Measurements from ENCODE around the gene CRISP1.
"Not testable (repeated sequence)": the region's sequence is repeated elsewhere in the genome, so short reads cannot be mapped to it uniquely, and the experiment has no call there.

Gene CRISP1

DNA sequence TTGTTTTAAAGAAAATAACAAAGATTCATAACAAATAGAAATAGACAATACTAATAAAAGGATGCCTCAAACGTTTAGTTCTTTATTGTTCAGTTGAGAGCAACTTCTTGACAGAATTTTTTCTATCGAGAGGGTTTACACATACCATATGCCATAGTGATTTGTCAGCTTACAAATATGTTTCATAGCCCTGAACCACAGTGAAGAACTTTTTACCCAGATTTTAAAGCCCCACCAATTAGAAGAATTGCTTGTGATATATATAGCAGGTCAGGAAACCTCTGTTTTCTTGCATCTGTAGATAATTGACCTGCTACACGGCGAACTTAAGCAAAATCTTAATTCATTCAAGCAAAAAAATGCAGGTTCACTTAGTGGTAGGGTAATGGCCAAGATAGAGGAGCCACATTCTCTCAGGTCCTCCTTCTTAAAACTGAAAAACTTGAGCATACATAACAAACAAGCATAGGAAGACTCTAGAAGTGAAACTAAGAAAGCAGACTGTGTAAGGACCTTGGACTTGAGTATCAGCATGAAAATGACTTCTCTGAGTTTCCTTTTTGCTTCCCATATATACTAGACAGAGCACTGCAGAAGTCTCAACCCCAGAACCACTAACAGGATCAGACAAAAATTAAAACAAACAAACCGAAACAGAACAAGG lies 39.5 kb downstream of the CRISP1 start:
- Mint-ChIP-seq H3K4me3 (no peak overlapping the region), H3K36me3 (ENCODE audit: insufficient read depth) (no peaks in the 10 kb centered on the region), H3K4me1 (no peaks in the 10 kb centered on the region), H3K27me3 (no peaks in the 10 kb centered on the region), H3K27ac (ENCODE audit: low read depth) (no peak overlapping the region), H3K9me3 (peaks cover 5% of the 10 kb centered on the region)
- DNase-seq (ENCODE audit: low spot score in 2 of 2) (no peak), ATAC-seq (replicated peaks; ENCODE audit: extremely low read depth, poor library complexity, severe bottlenecking) (no peak)

DNA sequence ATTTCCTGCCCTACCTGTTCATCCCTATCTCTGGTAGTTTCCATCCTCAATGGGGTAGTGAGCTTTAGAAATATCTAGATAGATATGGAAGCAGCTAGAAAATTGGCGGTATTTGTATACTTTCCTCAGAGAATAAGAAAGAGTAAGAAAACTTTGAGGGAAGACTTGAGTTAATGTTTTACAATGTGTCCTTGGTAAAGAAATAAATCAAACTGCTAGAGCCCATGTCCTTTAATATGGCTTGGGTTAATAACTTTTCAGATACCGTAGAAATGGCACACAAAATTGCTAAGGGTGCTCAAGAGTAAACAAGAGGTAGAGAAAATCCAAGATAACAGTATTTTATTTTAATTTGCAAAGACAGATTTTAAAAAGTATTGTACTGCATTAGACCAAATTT lies 51.2 kb downstream of the CRISP1 start:
- Mint-ChIP-seq H3K36me3 (ENCODE audit: insufficient read depth) (no peaks in the 10 kb centered on the region), H3K9me3 (peaks cover 23% of the 10 kb centered on the region), H3K27me3 (no peaks in the 10 kb centered on the region), H3K4me1 (no peaks in the 10 kb centered on the region), H3K4me3 (no peak overlapping the region), H3K27ac (ENCODE audit: low read depth) (no peak overlapping the region)
- DNase-seq (ENCODE audit: low spot score in 2 of 2) (no peak), ATAC-seq (replicated peaks; ENCODE audit: extremely low read depth, poor library complexity, severe bottlenecking) (no peak)

DNA sequence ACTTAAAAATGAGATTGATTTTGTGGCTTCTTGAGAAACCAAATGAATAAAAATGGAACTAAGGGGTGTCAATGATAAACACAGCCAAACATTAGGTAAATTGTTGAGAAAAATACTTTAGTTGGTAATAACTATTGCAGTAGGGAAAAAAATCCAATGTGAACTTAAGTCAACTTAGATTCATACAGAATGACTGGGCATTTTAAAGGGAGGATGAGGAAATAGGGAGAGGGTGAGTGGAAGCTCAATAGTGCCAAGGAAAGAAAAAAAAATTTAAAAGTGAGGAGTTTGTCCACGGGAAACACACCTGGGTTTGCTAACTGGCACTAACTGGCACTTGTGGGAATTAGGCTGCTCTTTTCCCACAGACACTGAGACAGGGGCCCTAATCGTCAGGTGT lies 53.1 kb downstream of the CRISP1 start:
- no peak overlapping the region for H3K27ac Mint-ChIP-seq (ENCODE audit: low read depth)
- no peak for DNase-seq (ENCODE audit: low spot score in 2 of 2)
- no peak overlapping the region for H3K4me3 Mint-ChIP-seq
- peaks cover 23% of the 10 kb centered on the region for H3K9me3 Mint-ChIP-seq
- H3K27me3 Mint-ChIP-seq, result no peaks in the 10 kb centered on the region
- peaks cover 2% of the 10 kb centered on the region for H3K36me3 Mint-ChIP-seq (ENCODE audit: insufficient read depth)
- H3K4me1 Mint-ChIP-seq, result no peaks in the 10 kb centered on the region
- no peak for ATAC-seq (replicated peaks; ENCODE audit: extremely low read depth, poor library complexity, severe bottlenecking)

DNA sequence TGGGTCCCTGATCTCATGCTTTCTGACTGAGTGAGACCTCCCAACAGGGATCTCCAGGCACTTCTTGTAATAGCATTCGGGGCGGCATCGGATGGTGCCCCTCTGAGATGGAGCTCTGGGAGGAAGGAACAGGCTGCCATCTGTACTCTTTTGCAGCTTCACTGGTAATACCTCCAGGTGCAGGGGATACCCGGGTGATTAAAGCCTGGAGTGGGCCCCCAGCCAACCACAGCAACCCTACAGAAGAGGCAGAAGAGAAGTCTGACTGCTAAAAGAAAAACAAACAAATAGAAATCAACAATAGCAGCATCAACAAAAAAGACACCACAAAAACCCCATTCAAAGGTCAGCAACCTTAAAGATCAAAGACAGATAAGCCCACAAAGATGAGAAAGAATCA lies 60.2 kb downstream of the CRISP1 start:
- DNase-seq (ENCODE audit: low spot score in 2 of 2) (no peak), ATAC-seq (replicated peaks; ENCODE audit: extremely low read depth, poor library complexity, severe bottlenecking) (no peak)
- Mint-ChIP-seq H3K36me3 (ENCODE audit: insufficient read depth) (peaks cover 2% of the 10 kb centered on the region), H3K4me1 (no peaks in the 10 kb centered on the region), H3K9me3 (peaks cover 15% of the 10 kb centered on the region), H3K27ac (ENCODE audit: low read depth) (no peak overlapping the region), H3K27me3 (no peaks in the 10 kb centered on the region), H3K4me3 (no peak overlapping the region)

DNA sequence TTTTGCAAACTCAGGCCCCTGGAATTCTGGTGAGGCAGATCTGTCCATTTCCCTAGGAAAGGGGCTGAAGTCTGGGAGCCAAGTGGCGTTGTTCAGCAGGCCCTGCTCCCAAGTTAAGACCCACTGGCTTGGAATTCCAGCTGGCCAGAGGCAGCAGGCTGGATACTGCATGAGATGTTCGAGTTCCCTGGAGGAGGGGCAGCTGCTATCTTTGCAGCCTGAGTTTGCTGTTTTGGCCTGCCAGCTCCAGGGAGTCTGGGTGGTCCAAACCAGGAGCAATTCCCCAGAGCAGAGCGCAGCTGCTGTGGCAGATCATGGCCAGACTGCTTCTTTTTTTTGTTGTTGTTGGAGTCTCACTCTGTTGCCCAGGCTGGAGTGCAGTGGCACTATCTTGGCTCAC lies 61.1 kb downstream of the CRISP1 start:
- peaks cover 2% of the 10 kb centered on the region for H3K36me3 Mint-ChIP-seq (ENCODE audit: insufficient read depth)
- H3K9me3 Mint-ChIP-seq, result peaks cover 10% of the 10 kb centered on the region
- H3K27ac Mint-ChIP-seq (ENCODE audit: low read depth), result no peak overlapping the region

DNA sequence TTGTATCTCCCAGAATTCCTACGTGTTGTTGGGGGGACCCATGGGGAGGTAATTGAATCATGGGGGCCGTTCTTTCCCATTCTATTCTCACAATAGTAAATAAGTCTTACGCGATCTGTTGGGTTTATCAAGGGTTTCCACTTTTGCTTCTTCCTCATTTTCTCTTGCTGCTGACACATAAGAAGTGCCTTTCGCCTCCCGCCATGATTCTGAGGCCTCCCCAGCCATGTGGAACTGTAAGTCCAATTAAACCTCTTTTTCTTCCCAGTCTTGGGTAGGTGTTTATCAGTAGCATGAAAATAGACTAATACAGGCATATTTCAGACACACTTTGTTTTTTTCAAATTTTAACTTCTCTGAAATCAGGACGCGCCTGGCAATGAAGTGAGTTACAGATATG lies 64.8 kb downstream of the CRISP1 start:
- Mint-ChIP-seq H3K27me3 (no peaks in the 10 kb centered on the region), H3K36me3 (ENCODE audit: insufficient read depth) (no peaks in the 10 kb centered on the region), H3K9me3 (peaks cover 5% of the 10 kb centered on the region), H3K4me3 (no peak overlapping the region), H3K4me1 (no peaks in the 10 kb centered on the region), H3K27ac (ENCODE audit: low read depth) (no peak overlapping the region)
- DNase-seq (ENCODE audit: low spot score in 2 of 2) (no peak), ATAC-seq (replicated peaks; ENCODE audit: extremely low read depth, poor library complexity, severe bottlenecking) (no peak)

More for the DNA sequence above, 61.1 kb downstream of the CRISP1 start:
- Mint-ChIP-seq H3K27me3 (no peaks in the 10 kb centered on the region), H3K4me3 (no peak overlapping the region), H3K4me1 (no peaks in the 10 kb centered on the region)
- no peak for DNase-seq (ENCODE audit: low spot score in 2 of 2)
- no peak for ATAC-seq (replicated peaks; ENCODE audit: extremely low read depth, poor library complexity, severe bottlenecking)

DNA sequence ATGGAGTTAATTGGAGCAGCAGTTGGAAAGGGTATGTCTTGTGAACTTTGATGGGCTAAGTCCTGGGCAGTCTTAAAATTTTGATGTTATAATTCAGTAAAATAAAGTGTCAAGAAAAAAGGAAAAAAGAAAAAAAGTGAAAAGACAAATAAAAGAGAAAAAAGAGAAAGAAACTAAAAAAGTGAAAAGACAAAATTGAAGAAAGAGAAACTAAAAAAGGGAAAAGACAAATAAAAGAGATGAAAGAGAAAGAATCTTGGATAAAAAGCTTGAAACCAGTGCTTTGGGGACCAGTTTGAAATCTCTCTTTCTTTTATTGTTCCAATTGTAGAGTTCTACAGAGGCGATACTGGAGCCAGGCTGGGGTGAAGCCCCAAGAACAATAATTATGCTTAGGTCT lies 67.2 kb downstream of the CRISP1 start:
- Mint-ChIP-seq H3K4me1 (no peaks in the 10 kb centered on the region), H3K4me3 (no peak overlapping the region), H3K9me3 (no peaks in the 10 kb centered on the region), H3K36me3 (ENCODE audit: insufficient read depth) (no peaks in the 10 kb centered on the region), H3K27ac (ENCODE audit: low read depth) (no peak overlapping the region), H3K27me3 (no peaks in the 10 kb centered on the region)
- no peak for DNase-seq (ENCODE audit: low spot score in 2 of 2)
- no peak for ATAC-seq (replicated peaks; ENCODE audit: extremely low read depth, poor library complexity, severe bottlenecking)

DNA sequence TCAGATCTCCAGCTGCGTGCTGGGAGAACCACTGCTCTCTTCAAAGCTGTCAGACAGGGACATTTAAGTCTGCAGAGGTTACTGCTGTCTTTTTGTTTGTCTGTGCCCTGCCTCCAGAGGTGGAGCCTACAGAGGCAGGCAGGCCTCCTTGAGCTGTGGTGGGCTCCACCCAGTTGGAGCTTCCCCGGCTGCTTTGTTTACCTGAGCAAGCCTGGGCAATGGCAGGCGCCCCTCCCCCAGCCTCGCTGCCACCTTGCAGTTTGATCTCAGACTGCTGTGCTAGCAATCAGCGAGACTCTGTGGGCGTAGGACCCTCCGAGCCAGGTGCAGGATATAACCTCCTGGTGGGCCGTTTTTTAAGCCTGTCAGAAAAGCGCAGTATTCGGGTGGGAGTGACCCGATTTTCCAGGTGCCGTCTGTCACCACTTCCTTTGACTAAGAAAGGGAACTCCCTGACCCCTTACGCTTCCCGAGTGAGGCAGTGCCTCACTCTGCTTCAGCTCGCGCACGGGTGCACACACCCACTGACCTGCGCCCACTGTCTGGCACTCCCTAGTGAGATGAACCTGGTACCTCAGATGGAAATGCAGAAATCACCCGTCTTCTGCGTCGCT lies 69.4 kb downstream of the CRISP1 start:
- H3K4me3 Mint-ChIP-seq; H3K27me3 Mint-ChIP-seq; H3K4me1 Mint-ChIP-seq; ATAC-seq (replicated peaks; ENCODE audit: extremely low read depth, poor library complexity, severe bottlenecking); DNase-seq (ENCODE audit: low spot score in 2 of 2); H3K36me3 Mint-ChIP-seq (ENCODE audit: insufficient read depth); H3K9me3 Mint-ChIP-seq; H3K27ac Mint-ChIP-seq (ENCODE audit: low read depth): not testable (repeated sequence)

DNA sequence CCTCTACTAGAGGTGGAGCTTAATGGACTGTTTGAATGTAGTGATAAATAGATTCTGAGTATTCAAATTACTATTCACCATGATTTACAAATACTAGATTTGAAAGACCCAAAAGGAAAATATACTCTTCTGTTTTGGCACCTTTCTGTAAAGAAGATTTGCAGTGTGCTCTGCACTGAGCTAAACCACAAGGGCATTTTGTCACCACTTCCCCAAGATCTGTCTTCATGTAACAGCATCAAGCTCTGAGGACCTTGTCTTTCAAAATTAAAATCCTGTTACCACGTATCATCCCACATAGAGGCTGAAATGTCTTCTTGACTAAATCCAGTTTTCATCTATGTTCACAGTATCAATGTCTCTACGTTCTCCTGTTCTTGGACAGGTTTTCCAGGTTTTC lies 76.0 kb downstream of the CRISP1 start:
- Mint-ChIP-seq H3K36me3 (ENCODE audit: insufficient read depth) (no peaks in the 10 kb centered on the region), H3K4me1 (no peaks in the 10 kb centered on the region), H3K27me3 (no peaks in the 10 kb centered on the region), H3K9me3 (no peaks in the 10 kb centered on the region), H3K27ac (ENCODE audit: low read depth) (no peak overlapping the region), H3K4me3 (no peak overlapping the region)
- no peak for DNase-seq (ENCODE audit: low spot score in 2 of 2)
- no peak for ATAC-seq (replicated peaks; ENCODE audit: extremely low read depth, poor library complexity, severe bottlenecking)

DNA sequence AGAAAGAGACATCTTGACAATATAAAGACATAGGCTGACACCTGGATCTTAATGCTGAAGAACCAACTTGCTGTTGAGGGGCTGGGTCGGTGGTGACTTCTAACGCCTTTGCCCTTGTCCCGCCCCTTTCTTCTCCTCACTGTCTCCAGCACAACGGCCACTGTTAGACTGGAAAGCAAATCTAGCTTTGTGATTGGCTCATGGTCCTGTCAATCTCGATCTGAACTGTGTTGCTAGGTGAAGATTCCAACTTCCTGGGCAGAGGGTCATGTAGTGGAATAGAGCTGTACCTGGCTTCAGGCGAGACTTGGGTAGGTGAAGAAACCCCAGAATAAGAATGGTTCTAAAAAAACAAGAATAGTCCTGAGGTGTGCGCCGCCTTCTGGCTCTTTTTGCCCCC lies 79.2 kb downstream of the CRISP1 start, which contains the start of gene PGK2:
PGK2 (minus strand) TSS at position 110 of the 400 bp plus-strand sequence; CDS start at position 12, 98 bp downstream.
- H3K4me1 Mint-ChIP-seq, result no peaks in the 10 kb centered on the region
- no peaks in the 10 kb centered on the region for H3K36me3 Mint-ChIP-seq (ENCODE audit: insufficient read depth)
- H3K4me3 Mint-ChIP-seq, result no peak within 1 kb of the TSS
- DNase-seq (ENCODE audit: low spot score in 2 of 2) (no peak), ATAC-seq (replicated peaks; ENCODE audit: extremely low read depth, poor library complexity, severe bottlenecking) (no peak)
- no peaks in the 10 kb centered on the region for H3K27me3 Mint-ChIP-seq
- no peak within 1 kb of the TSS for H3K27ac Mint-ChIP-seq (ENCODE audit: low read depth)
- H3K9me3 Mint-ChIP-seq, result peaks cover 4% of the 10 kb centered on the region

DNA sequence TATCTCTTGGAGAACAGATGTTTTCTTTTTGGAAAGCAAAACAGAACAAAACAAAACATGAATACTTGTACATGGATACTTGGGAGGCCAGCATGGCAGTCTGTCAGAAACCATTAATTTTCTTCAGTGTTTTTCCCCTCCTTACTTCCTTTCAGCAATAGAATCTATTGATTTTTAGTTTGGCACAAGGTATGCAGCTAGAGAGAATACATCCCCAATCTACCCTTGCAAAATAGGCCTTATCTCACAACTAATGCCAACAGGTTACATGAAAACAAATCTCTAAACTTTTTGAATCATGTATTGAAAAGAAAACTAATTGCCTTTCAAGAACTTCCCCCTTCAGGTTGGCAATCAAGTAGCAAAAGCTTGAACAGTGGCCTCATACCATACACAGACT lies 82.1 kb downstream of the CRISP1 start:
- DNase-seq (ENCODE audit: low spot score in 2 of 2), result no peak
- H3K36me3 Mint-ChIP-seq (ENCODE audit: insufficient read depth), result no peaks in the 10 kb centered on the region
- ATAC-seq (replicated peaks; ENCODE audit: extremely low read depth, poor library complexity, severe bottlenecking), result no peak
- peaks cover 5% of the 10 kb centered on the region for H3K9me3 Mint-ChIP-seq
- no peak overlapping the region for H3K27ac Mint-ChIP-seq (ENCODE audit: low read depth)
- no peaks in the 10 kb centered on the region for H3K4me1 Mint-ChIP-seq
- H3K27me3 Mint-ChIP-seq, result no peaks in the 10 kb centered on the region
- no peak overlapping the region for H3K4me3 Mint-ChIP-seq
